Endothelial cell (in vitro differentiated cells): ENCODE results near the gene CTNNBL1. TPM values are rescaled to one million over a fixed set of nuclear protein-coding genes. Genes with fewer than 3 reads are reported as not detected.

Experiments
- DNase-seq: peaks from one replicate; pipeline ENCODE4 v3.0.0; 2021; ENCODE audit warnings: low spot score
- H3K27ac Mint-ChIP-seq: one replicate; pipeline ENCODE4 v1.8.0; 2021; ENCODE audit warnings: mixed read lengths, inconsistent platforms; ENCODE audit not compliant: unreplicated experiment
- H3K27me3 Mint-ChIP-seq: one replicate; pipeline ENCODE4 v1.8.0; 2021; ENCODE audit warnings: mild to moderate bottlenecking, moderate library complexity, mixed read lengths, inconsistent platforms; ENCODE audit not compliant: unreplicated experiment
- H3K36me3 Mint-ChIP-seq: one replicate; pipeline ENCODE4 v1.8.0; 2021; ENCODE audit warnings: mild to moderate bottlenecking, low read depth, mixed read lengths, inconsistent platforms; ENCODE audit not compliant: unreplicated experiment
- H3K4me1 Mint-ChIP-seq: one replicate; pipeline ENCODE4 v1.8.0; 2021; ENCODE audit warnings: mild to moderate bottlenecking, mixed read lengths, inconsistent platforms; ENCODE audit not compliant: unreplicated experiment
- H3K4me3 Mint-ChIP-seq: one replicate; pipeline ENCODE4 v1.8.0; 2021; ENCODE audit warnings: mild to moderate bottlenecking, mixed read lengths, inconsistent platforms; ENCODE audit not compliant: unreplicated experiment
- H3K9me3 Mint-ChIP-seq: one replicate; pipeline ENCODE4 v1.8.0; 2021; ENCODE audit warnings: mixed read lengths, inconsistent platforms; ENCODE audit not compliant: unreplicated experiment
- total RNA-seq: library from RNA; stranded (reverse); fragmentation: NEBNext Ultra II Directional; extraction: Animal tissue kit (Norgen Biotek cat#: 25700); gene quantifications from one replicate; pipeline ENCODE4 v1.2.1, GENCODE V29; 2021; ENCODE audit not compliant: unreplicated experiment
- TF ChIP-seq, protein P1 (sequence below): fragments of 200-600 bp; sonication (generic); IDR thresholded peaks from one replicate; pipeline ENCODE4 v1.5.0; 2021; ENCODE audit warnings: antibody characterized with exemption; ENCODE audit not compliant: unreplicated experiment

CTNNBL1 gene
- total RNA-seq, 1 donor from 2014 or later, result 84.8 TPM

DNA sequence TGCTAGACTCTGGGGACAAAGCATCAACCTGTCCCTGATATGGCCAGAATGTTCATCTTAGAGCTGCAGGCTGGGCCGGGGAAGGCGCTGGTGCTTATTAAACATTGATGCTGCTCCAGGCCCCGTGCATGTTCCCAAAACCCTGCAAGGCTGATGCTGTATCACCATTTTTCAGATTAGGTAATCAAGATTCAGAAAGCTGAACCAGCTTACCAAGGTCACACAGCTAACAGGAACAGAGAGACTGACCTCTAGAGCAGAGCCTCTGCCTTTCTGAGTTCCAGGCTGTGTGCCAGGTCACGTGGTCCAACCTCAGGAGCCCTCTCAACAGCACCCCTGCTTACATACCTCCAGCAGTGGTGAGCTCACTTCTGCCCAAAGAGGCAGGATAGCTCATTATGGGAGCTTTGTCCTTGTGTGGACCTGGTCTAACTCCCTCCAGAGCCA lies 193.0 kb downstream of the CTNNBL1 start:
- Mint-ChIP-seq H3K27me3 (peaks cover 7% of the 10 kb centered on the region), H3K36me3 (peaks cover 3% of the 10 kb centered on the region), H3K27ac (no peak overlapping the region), H3K4me1 (peaks cover 2% of the 10 kb centered on the region), H3K4me3 (no peak overlapping the region), H3K9me3 (no peaks in the 10 kb centered on the region)
- TF ChIP-seq, protein P1, sequence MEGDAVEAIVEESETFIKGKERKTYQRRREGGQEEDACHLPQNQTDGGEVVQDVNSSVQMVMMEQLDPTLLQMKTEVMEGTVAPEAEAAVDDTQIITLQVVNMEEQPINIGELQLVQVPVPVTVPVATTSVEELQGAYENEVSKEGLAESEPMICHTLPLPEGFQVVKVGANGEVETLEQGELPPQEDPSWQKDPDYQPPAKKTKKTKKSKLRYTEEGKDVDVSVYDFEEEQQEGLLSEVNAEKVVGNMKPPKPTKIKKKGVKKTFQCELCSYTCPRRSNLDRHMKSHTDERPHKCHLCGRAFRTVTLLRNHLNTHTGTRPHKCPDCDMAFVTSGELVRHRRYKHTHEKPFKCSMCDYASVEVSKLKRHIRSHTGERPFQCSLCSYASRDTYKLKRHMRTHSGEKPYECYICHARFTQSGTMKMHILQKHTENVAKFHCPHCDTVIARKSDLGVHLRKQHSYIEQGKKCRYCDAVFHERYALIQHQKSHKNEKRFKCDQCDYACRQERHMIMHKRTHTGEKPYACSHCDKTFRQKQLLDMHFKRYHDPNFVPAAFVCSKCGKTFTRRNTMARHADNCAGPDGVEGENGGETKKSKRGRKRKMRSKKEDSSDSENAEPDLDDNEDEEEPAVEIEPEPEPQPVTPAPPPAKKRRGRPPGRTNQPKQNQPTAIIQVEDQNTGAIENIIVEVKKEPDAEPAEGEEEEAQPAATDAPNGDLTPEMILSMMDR, result no peak
- DNase-seq, result no peak

DNA sequence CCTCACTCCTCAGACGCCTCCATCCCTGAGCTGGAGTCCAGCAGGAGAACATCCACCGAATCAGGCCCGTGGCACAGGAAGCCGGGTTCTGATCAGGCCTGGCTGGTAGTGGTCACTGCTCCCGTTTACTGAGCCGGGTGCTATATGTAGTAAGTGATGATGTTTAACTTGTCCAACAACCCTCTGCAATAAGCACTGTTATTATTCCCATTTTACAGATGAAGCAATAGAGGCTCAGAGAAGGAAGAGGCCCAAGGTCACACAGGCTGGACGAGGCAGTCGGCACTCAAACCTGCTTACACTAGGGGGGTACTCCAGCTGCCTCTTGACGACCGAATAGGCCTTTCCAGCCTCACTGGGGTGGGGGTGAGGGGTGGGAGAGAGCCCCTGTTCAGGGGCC lies 194.8 kb downstream of the CTNNBL1 start:
- Mint-ChIP-seq H3K27me3 (peaks cover 7% of the 10 kb centered on the region), H3K36me3 (peaks cover 3% of the 10 kb centered on the region), H3K9me3 (no peaks in the 10 kb centered on the region), H3K4me1 (peaks cover under 1% of the 10 kb centered on the region), H3K27ac (no peak overlapping the region), H3K4me3 (no peak overlapping the region)
- no peak for DNase-seq
- TF ChIP-seq, protein P1, result no peak

DNA sequence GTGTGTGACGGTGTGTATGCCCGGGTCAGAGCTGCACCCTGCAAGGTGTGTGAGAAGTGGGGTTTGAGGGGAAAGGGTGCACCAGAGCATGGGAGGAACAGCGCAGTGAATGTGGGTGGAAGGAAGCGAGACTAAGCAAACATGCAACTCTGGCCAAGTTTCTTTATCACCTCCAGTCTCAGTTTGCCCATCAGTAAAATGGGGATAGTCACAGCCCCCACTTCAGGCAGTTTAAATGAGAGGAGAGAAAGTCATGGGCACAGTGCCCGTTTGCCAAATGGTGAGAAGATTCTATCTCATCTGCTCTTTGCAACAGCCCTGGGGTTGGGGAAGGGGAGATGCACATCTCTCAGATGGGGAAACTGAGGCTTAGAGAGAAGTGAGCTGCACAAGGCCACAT lies 196.3 kb downstream of the CTNNBL1 start:
- Mint-ChIP-seq H3K4me3 (no peak overlapping the region), H3K27ac (no peak overlapping the region)

DNA sequence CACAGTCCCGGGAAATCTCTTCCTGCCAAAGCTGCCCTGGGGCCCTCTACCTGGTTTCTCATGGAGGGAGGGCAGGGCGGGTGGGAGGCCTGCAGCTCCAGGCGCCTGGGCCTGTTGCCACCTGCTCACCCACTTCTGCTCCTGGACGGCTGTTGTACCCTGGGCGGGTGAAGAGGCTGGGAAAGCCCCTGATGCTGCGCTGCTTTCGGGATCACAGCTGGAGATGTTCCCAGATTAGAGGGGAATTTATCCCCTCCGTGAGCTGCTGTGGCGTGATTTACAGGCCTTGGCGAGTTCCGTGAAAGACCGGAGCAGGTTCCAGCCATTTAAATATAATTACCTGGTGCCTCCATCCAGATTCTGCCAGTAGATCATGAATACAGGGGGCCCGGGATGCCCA lies 196.8 kb downstream of the CTNNBL1 start:
- H3K9me3 Mint-ChIP-seq, result no peaks in the 10 kb centered on the region
- H3K27ac Mint-ChIP-seq, result no peak overlapping the region
- H3K27me3 Mint-ChIP-seq, result peaks cover 7% of the 10 kb centered on the region
- no peak overlapping the region for H3K4me3 Mint-ChIP-seq
- H3K36me3 Mint-ChIP-seq, result peaks cover 3% of the 10 kb centered on the region
- DNase-seq, result no peak
- no peaks in the 10 kb centered on the region for H3K4me1 Mint-ChIP-seq
- TF ChIP-seq, protein P1, result no peak

More for the DNA sequence above, 196.3 kb downstream of the CTNNBL1 start:
- DNase-seq, result no peak
- Mint-ChIP-seq H3K9me3 (no peaks in the 10 kb centered on the region), H3K4me1 (no peaks in the 10 kb centered on the region), H3K36me3 (peaks cover 3% of the 10 kb centered on the region), H3K27me3 (peaks cover 7% of the 10 kb centered on the region)
- TF ChIP-seq, protein P1, result no peak

DNA sequence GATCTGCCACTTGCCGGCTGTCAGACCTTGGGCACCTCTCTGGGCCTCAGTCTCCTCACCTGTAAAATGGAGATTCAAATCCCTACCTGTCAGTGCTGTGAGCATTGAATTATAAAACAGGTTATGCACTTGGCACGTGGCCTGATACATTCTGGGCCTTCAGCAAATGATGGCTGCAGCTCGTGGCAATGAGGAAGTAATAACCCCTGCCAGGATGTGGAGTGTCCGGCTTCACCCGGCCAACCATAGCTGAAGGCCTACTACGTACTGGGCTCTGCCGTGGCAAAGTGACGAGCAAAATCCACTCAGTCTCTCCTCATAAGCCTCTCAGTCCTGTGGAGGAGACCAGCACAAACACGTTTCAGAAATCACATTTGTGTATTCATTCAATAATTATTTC lies 198.2 kb downstream of the CTNNBL1 start:
- TF ChIP-seq, protein P1, result no peak
- Mint-ChIP-seq H3K4me3 (no peak overlapping the region), H3K4me1 (no peaks in the 10 kb centered on the region), H3K27me3 (peaks cover 7% of the 10 kb centered on the region), H3K36me3 (peaks cover 3% of the 10 kb centered on the region), H3K27ac (no peak overlapping the region), H3K9me3 (no peaks in the 10 kb centered on the region)
- no peak for DNase-seq
